VCaP (cell line): ENCODE measurements around the gene COQ5.

Source experiments
- H3K27ac ChIP-seq: fragments of 450-650 bp; 2 replicates; pipeline ENCODE4 v1.5.1; 2017
- CTCF ChIP-seq: fragments of 450-650 bp; conservative IDR thresholded peaks from 2 replicates; pipeline ENCODE4 v1.5.1; 2017; ENCODE audit warnings: mild to moderate bottlenecking, moderate library complexity

The COQ5 gene

GRCh38 chr12:120479458-120479857, 49.5 kb downstream of the COQ5 start:
- no peak overlapping the region for H3K27ac ChIP-seq
- TF ChIP-seq CTCF, result no peak

- H3K27ac ChIP-seq, result peak overlapping the region; percentile 88
These were observed 53.3 kb downstream of the COQ5 start for GRCh38 chr12:120475643-120476042.

GRCh38 chr12:120474616-120474960, 54.4 kb downstream of the COQ5 start:
- TF ChIP-seq CTCF, result no peak
- H3K27ac ChIP-seq, result peak overlapping the region; percentile 88

More at GRCh38 chr12:120475643-120476042, 53.3 kb downstream of the COQ5 start:
- TF ChIP-seq CTCF, result no peak

GRCh38 chr12:120473807-120474615, 54.9 kb downstream of the COQ5 start:
- H3K27ac ChIP-seq, result peak overlapping the region; percentile 88

GRCh38 chr12:120472521-120472920, 56.4 kb downstream of the COQ5 start:
- no peak for TF ChIP-seq CTCF
- peak overlapping the region; percentile 88 for H3K27ac ChIP-seq

More at GRCh38 chr12:120473807-120474615, 54.9 kb downstream of the COQ5 start:
- no peak for TF ChIP-seq CTCF

GRCh38 chr12:120470150-120470784, 58.7 kb downstream of the COQ5 start:
- H3K27ac ChIP-seq, result peak overlapping the region; percentile 98
- TF ChIP-seq CTCF, result no peak

GRCh38 chr12:120469450-120470149, 59.4 kb downstream of the COQ5 start, which contains the start of gene SRSF9:
SRSF9 (minus strand) TSS chr12:120469748; CDS start chr12:120469609, 139 bp downstream.
- peak; percentile 96 for TF ChIP-seq CTCF
- H3K27ac ChIP-seq, result peak within 1 kb of the TSS; percentile 98
